A673 (cell line): ENCODE results near the gene MPP4. TPM values are rescaled to one million over a fixed set of nuclear protein-coding genes. Genes with fewer than 3 reads are reported as not detected.
A peak's percentile ranks its signal among the peaks of the same experiment; 100 is the strongest.

Experiments
- BruUV-seq: library from RNA; stranded (reverse); fragments of 400-500 nt; replicated peaks from 2 replicates; lab custom pipeline; 2021; lab: Mats Ljungman, UMichigan
- CTCF ChIA-PET: fragments of 300-600 bp; sonication (Branson Sonifier 250); formaldehyde crosslinking; loops from one replicate; lab custom pipeline; 2022; ENCODE audit warnings: antibody characterized with exemption; lab: Charles Lee
- POLR2A ChIA-PET: fragments of 300-600 bp; sonication (Branson Sonifier 250); formaldehyde crosslinking; loops from one replicate; lab custom pipeline; 2022; ENCODE audit warnings: antibody characterized with exemption; ENCODE audit not compliant: low non-redundant PET; lab: Charles Lee
- DNase-seq: peaks from one replicate; pipeline ENCODE4 v3.0.0-alpha.2; 2015; ENCODE audit warnings: low spot score
- H3K27ac ChIP-seq: fragments of 200-600 bp; sonication (generic); 2 replicates; pipeline ENCODE4 v1.5.1; 2016; ENCODE audit warnings: mixed run types, low read depth, mild to moderate bottlenecking, mixed read lengths, antibody characterized with exemption, low read length; ENCODE audit not compliant: poor library complexity, severe bottlenecking
- H3K27me3 ChIP-seq: fragments of 200-600 bp; sonication (generic); replicated peaks from 2 replicates; pipeline ENCODE4 v1.6.1; 2017; ENCODE audit warnings: mixed run types, low read depth, mild to moderate bottlenecking, mixed read lengths, antibody characterized with exemption, low read length; ENCODE audit not compliant: insufficient read depth, poor library complexity
- H3K36me3 ChIP-seq: fragments of 200-600 bp; sonication (generic); 2 replicates; pipeline ENCODE4 v1.6.1; 2016; ENCODE audit warnings: mixed run types, mild to moderate bottlenecking, mixed read lengths, antibody characterized with exemption, low read length; ENCODE audit not compliant: insufficient read depth, poor library complexity, severe bottlenecking
- H3K4me1 ChIP-seq: fragments of 200-600 bp; sonication (generic); 2 replicates; pipeline ENCODE4 v1.6.1; 2017; ENCODE audit warnings: mixed run types, mild to moderate bottlenecking, mixed read lengths, antibody characterized with exemption, low read length; ENCODE audit not compliant: insufficient read depth, poor library complexity, severe bottlenecking
- H3K4me3 ChIP-seq: fragments of 200-600 bp; sonication (generic); 2 replicates; pipeline ENCODE4 v1.5.1; 2016; ENCODE audit warnings: low read depth, mixed run types, mild to moderate bottlenecking, mixed read lengths, low read length; ENCODE audit not compliant: poor library complexity, severe bottlenecking
- H3K9me3 ChIP-seq: fragments of 200-600 bp; sonication (generic); 2 replicates; pipeline ENCODE4 v1.6.1; 2016; ENCODE audit warnings: mixed run types, low read depth, mild to moderate bottlenecking, mixed read lengths, antibody characterized with exemption, low read length; ENCODE audit not compliant: poor library complexity, severe bottlenecking
- EZH2 ChIP-seq: fragments of 200-600 bp; sonication (generic); IDR thresholded peaks from 2 replicates; pipeline ENCODE4 v1.6.1; 2017; ENCODE audit warnings: borderline replicate concordance, low read depth, mild to moderate bottlenecking, mixed read lengths, antibody characterized with exemption, low read length; ENCODE audit not compliant: poor library complexity, severe bottlenecking
- intact Hi-C: fragments of 100-400 bp; cut with micrococcal nuclease; formaldehyde crosslinking; loops from one replicate; pipeline ENCODE4 v1.10.0; 2022; ENCODE audit not compliant: unreplicated experiment
- total RNA-seq: library from RNA; stranded (reverse); gene quantifications from 2 replicates; pipeline ENCODE4 v1.2.3, GENCODE V29; 2021
- TF ChIP-seq, protein P1 (sequence below): fragments of 300-800, 200-600 bp; sonication (generic); conservative IDR thresholded peaks from 2 replicates; pipeline ENCODE4 v1.5.1; 2017; ENCODE audit warnings: low read depth, mild to moderate bottlenecking, antibody characterized with exemption, low read length, moderate library complexity, mixed read lengths

The MPP4 gene
- total RNA-seq, 1 experiment from 2014 or later, result 1.6 TPM

DNA sequence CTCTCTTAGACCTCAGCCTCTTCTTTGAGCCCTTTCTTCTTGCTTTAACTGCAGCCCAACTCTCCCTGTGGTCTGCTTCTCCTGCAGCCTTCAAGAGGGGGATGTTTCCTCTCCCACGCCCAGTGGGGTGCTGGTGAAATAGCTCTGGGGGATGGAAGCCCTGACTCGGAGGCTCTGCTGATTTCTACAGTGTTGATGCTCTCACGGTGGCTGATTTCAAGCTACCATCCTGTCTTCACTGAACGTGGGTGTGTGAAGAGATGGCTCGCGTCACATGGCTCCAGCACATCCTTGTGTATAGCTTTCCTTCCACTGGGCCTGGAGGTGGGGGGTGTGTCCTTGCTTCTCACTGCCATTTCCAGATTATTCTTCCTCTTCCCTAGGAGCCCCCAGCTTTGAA lies 20.0 kb downstream of the MPP4 start:
- Histone ChIP-seq H3K27me3 (no peaks in the 10 kb centered on the region), H3K9me3 (no peaks in the 10 kb centered on the region), H3K36me3 (no peaks in the 10 kb centered on the region), H3K27ac (no peak overlapping the region), H3K4me1 (no peaks in the 10 kb centered on the region), H3K4me3 (no peak overlapping the region)
- no peak for TF ChIP-seq EZH2
- TF ChIP-seq, protein P1, sequence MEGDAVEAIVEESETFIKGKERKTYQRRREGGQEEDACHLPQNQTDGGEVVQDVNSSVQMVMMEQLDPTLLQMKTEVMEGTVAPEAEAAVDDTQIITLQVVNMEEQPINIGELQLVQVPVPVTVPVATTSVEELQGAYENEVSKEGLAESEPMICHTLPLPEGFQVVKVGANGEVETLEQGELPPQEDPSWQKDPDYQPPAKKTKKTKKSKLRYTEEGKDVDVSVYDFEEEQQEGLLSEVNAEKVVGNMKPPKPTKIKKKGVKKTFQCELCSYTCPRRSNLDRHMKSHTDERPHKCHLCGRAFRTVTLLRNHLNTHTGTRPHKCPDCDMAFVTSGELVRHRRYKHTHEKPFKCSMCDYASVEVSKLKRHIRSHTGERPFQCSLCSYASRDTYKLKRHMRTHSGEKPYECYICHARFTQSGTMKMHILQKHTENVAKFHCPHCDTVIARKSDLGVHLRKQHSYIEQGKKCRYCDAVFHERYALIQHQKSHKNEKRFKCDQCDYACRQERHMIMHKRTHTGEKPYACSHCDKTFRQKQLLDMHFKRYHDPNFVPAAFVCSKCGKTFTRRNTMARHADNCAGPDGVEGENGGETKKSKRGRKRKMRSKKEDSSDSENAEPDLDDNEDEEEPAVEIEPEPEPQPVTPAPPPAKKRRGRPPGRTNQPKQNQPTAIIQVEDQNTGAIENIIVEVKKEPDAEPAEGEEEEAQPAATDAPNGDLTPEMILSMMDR, result no peak
- no TSS peak for BruUV-seq
- ChIA-PET POLR2A (no interaction called here), CTCF (no interaction called here)
- intact Hi-C loops, result no loop called here
- DNase-seq, result peak; percentile 15

DNA sequence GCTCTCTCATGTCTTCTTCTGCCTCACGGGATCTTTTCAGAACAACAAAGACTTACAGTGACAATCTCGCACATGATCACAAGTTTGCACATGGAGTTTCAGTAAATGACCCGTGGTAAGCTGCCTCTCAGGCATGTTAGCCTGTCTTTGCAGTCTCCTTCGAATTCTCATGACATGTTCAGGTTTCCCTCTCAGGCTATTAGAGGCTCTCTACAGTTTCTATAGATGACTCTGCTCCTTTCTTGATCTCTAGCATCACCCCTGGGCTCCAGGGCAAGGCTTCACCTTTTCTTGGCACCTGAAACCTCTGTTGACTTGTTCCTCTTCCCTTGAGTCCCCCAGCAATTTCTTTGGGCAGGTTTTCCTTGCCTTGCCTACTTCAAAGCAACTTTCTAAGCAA lies 23.0 kb downstream of the MPP4 start:
- Histone ChIP-seq H3K4me3 (no peak overlapping the region), H3K9me3 (no peaks in the 10 kb centered on the region), H3K27ac (no peak overlapping the region), H3K27me3 (no peaks in the 10 kb centered on the region), H3K4me1 (no peaks in the 10 kb centered on the region), H3K36me3 (no peaks in the 10 kb centered on the region)
- TF ChIP-seq, protein P1, result no peak
- TF ChIP-seq EZH2, result no peak
- ChIA-PET CTCF (no interaction called here), POLR2A (no interaction called here)
- intact Hi-C loops, result no loop called here
- BruUV-seq, result no TSS peak
- DNase-seq, result no peak

DNA sequence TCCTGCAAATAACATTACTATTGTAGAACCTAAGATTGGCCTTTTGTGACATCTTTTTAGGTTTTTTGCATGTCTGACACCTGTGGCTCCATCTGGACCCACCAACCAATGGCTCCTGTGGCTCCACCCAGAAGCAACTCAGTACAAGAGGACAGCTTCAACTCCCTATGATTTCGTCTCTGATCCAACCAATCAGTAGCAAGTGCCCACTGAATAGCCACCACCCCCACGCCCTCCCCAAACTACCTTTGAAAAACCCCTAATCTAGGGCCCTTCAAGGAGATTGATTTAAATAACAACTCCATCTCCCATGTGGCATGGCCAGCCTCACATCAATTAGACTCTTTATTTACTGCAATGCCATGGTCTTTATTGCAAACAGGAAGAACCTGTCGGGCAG lies 23.6 kb downstream of the MPP4 start:
- Histone ChIP-seq H3K27ac (no peak overlapping the region), H3K36me3 (no peaks in the 10 kb centered on the region), H3K4me3 (no peak overlapping the region), H3K27me3 (no peaks in the 10 kb centered on the region), H3K4me1 (no peaks in the 10 kb centered on the region), H3K9me3 (no peaks in the 10 kb centered on the region)
- POLR2A ChIA-PET, result no interaction called here
- intact Hi-C loops, result no loop called here
- no TSS peak for BruUV-seq
- CTCF ChIA-PET, result no interaction called here
- no peak for TF ChIP-seq EZH2
- TF ChIP-seq, protein P1, result no peak
- no peak for DNase-seq
